Large intestine (tissue), 3 donors: ENCODE data around the gene SPRED2. TPM values are rescaled to one million over a fixed set of nuclear protein-coding genes. Genes with fewer than 3 reads are reported as not detected.

ENCODE experiments used
- DNase-seq, 2 donors: peaks; one replicate each; pipeline versions ENCODE4 v3.0.0 to v3.0.0-alpha.2; 2013
- H3K27ac ChIP-seq: one replicate; pipeline ENCODE4 v1.5.1; 2013; ENCODE audit warnings: low read length
- H3K27me3 ChIP-seq: 2 replicates; pipeline ENCODE4 v1.6.1; 2013; ENCODE audit warnings: low read length; ENCODE audit not compliant: control insufficient read depth, insufficient read depth
- H3K36me3 ChIP-seq: 2 replicates; pipeline ENCODE4 v1.6.1; 2013; ENCODE audit warnings: low read length; ENCODE audit not compliant: control insufficient read depth, insufficient read depth
- H3K4me1 ChIP-seq: one replicate; pipeline ENCODE4 v1.6.1; 2013; ENCODE audit warnings: low read length; ENCODE audit not compliant: control insufficient read depth, insufficient read depth
- H3K4me3 ChIP-seq: one replicate; pipeline ENCODE4 v1.5.1; 2013; ENCODE audit warnings: low read length
- H3K9me3 ChIP-seq: one replicate; pipeline ENCODE4 v1.6.1; 2013; ENCODE audit warnings: mild to moderate bottlenecking, low read depth, low read length, moderate library complexity; ENCODE audit not compliant: control insufficient read depth
- WGBS: methylation state at CpG from one replicate; pipeline ENCODE4 v1.1.5; 2013; ENCODE audit warnings: low lambda C conversion rate; ENCODE audit not compliant: insufficient coverage; 5-methylcytosine and 5-hydroxymethylcytosine counted together
- polyA plus RNA-seq: library from polyadenylated mRNA; unstranded; fragments of 120-200 nt; gene quantifications from one replicate; pipeline ENCODE4 v1.2.1, GENCODE V29; 2013

The SPRED2 gene
- polyA plus RNA-seq, 1 donor, result 22.4 TPM

DNA sequence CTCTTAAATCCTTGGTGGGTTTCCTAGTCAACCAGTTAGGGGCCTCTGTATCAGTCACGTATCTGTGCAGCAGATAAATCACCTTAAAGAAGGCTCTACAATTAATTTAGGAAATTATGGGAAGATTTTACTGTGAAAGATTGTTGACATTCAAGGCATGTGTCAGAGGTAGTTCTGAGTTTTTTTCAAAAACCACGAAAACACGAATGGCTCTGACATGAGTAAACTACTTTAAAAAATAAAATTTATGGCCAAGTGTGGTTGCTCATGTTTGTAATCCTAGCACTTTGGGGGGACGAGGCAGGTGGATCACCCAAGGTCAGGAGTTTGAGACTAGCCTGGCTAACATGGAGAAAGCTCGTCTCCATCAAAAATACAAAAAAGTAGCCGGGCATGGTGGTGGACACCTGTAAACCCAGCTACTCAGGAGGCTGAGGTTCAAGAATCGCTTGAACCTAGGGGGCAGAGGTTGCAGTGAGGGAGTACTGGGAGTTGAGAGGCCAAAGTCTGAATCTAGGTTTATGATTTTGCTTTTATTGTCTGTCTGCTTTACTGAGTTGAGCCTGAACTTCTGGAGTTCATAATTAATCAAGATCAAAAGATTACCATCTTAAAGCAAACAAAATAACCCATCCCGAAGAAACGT, 77.1 kb downstream of the SPRED2 start:
- Histone ChIP-seq H3K27me3 (no peaks in the 10 kb centered on the region), H3K36me3 (no peaks in the 10 kb centered on the region), H3K9me3 (no peaks in the 10 kb centered on the region), H3K4me3 (no peak overlapping the region), H3K4me1 (peaks cover 21% of the 10 kb centered on the region), H3K27ac (no peak overlapping the region)
- WGBS, result no CpG with 5 or more reads among the region's 9 CpGs
- DNase-seq, result no peak

- Histone ChIP-seq H3K9me3 (no peaks in the 10 kb centered on the region), H3K27ac (no peak overlapping the region), H3K27me3 (no peaks in the 10 kb centered on the region), H3K4me1 (peaks cover 26% of the 10 kb centered on the region), H3K4me3 (no peak overlapping the region), H3K36me3 (no peaks in the 10 kb centered on the region)
- WGBS, result 100% methylated on average over 1 of the region's 3 CpGs
- DNase-seq, result no peak
These were observed 77.6 kb downstream of the SPRED2 start for GRCh38 chr2:65354773-65355172.

DNA sequence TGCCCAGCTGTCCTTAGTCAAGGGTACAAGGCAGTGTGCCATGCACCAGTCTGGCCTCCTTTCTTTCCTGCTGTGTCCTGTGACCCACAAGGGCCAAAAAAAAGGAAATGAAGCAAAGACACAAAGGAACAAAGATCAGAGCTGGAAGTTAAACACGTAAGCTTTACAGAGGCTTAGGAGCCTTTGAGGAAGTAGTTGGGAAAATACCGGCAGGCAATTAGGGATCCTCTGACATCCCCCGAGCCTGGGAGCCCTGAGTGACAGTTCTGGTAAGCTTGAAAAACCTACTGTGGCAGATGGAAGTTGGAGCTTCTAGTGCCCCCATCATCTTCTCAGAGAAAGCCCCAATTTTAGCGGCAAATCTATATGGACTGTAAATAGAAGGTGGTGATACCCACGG, 78.5 kb downstream of the SPRED2 start:
- WGBS, result no CpG with 5 or more reads among the region's 5 CpGs
- H3K4me1 ChIP-seq, result peaks cover 28% of the 10 kb centered on the region

GRCh38 chr2:65353046-65353445, 79.4 kb downstream of the SPRED2 start:
- peaks cover 28% of the 10 kb centered on the region for H3K4me1 ChIP-seq
- no CpG with 5 or more reads among the region's 4 CpGs for WGBS
- H3K27me3 ChIP-seq, result no peaks in the 10 kb centered on the region
- H3K9me3 ChIP-seq, result no peaks in the 10 kb centered on the region
- no peak overlapping the region for H3K4me3 ChIP-seq
- no peaks in the 10 kb centered on the region for H3K36me3 ChIP-seq
- no peak for DNase-seq
- no peak overlapping the region for H3K27ac ChIP-seq

More for the DNA sequence above, 78.5 kb downstream of the SPRED2 start:
- no peaks in the 10 kb centered on the region for H3K9me3 ChIP-seq
- H3K36me3 ChIP-seq, result no peaks in the 10 kb centered on the region
- H3K27me3 ChIP-seq, result no peaks in the 10 kb centered on the region
- DNase-seq, result peak in 1 of 2 donors; percentile 64
- H3K4me3 ChIP-seq, result no peak overlapping the region
- H3K27ac ChIP-seq, result no peak overlapping the region

GRCh38 chr2:65351948-65352595, 80.3 kb downstream of the SPRED2 start:
- no peaks in the 10 kb centered on the region for H3K9me3 ChIP-seq
- peaks cover 28% of the 10 kb centered on the region for H3K4me1 ChIP-seq
- H3K27me3 ChIP-seq, result no peaks in the 10 kb centered on the region
- no peak for DNase-seq
- no peaks in the 10 kb centered on the region for H3K36me3 ChIP-seq
- WGBS, result no CpG with 5 or more reads among the region's 9 CpGs
- H3K4me3 ChIP-seq, result no peak overlapping the region
- no peak overlapping the region for H3K27ac ChIP-seq

DNA sequence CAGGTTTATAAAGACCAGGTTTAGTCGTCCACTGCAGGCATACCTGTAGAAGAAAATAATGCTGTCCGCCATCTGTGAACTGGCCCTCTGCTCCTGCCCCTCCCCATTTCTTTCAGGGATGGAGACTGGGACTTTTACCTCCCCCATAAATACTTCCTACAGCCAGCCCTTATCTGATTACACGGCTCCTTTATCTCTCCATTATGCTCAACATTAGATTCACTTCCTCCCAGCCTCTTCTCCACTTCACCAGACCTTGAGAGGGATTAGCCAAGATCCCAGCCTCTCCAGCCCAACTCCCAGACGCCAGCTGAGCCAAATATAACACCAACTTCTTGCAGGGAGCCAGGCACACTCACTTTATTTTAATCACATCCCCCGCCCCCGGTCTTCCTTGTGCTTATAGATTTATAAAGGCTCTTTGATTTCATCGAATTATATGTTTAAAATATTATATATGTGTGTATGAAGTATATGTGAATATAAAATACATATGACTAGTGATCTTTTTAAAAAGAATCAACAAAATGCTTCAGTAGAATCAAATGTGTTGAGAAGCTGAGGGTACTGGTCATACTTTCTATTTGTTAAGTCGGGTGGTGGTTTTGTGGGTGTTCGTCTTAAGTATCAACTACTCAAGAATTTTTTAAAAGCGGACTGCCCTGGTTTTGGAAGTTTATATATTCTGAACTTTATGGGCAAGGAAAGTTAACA, 81.0 kb downstream of the SPRED2 start:
- peak; percentile 33 to 62 for DNase-seq
- Histone ChIP-seq H3K9me3 (no peaks in the 10 kb centered on the region), H3K27me3 (no peaks in the 10 kb centered on the region), H3K4me3 (no peak overlapping the region), H3K4me1 (peaks cover 28% of the 10 kb centered on the region), H3K27ac (peak overlapping the region; percentile 39), H3K36me3 (no peaks in the 10 kb centered on the region)
- WGBS, result 78% methylated on average over 1 of the region's 10 CpGs

- Histone ChIP-seq H3K27ac (peak overlapping the region; percentile 39), H3K9me3 (no peaks in the 10 kb centered on the region), H3K27me3 (no peaks in the 10 kb centered on the region), H3K4me3 (no peak overlapping the region), H3K36me3 (no peaks in the 10 kb centered on the region), H3K4me1 (peaks cover 28% of the 10 kb centered on the region)
- DNase-seq, result no peak
- no CpG with 5 or more reads among the region's 6 CpGs for WGBS
These were observed 81.7 kb downstream of the SPRED2 start for GRCh38 chr2:65350651-65351056.

GRCh38 chr2:65349863-65350262, 82.5 kb downstream of the SPRED2 start:
- no peaks in the 10 kb centered on the region for H3K27me3 ChIP-seq
- no peak overlapping the region for H3K27ac ChIP-seq
- no peak overlapping the region for H3K4me3 ChIP-seq
- H3K36me3 ChIP-seq, result no peaks in the 10 kb centered on the region
- no peaks in the 10 kb centered on the region for H3K9me3 ChIP-seq
- peak; percentile 38 to 57 for DNase-seq
- peaks cover 28% of the 10 kb centered on the region for H3K4me1 ChIP-seq
- no CpG with 5 or more reads among the region's 4 CpGs for WGBS

DNA sequence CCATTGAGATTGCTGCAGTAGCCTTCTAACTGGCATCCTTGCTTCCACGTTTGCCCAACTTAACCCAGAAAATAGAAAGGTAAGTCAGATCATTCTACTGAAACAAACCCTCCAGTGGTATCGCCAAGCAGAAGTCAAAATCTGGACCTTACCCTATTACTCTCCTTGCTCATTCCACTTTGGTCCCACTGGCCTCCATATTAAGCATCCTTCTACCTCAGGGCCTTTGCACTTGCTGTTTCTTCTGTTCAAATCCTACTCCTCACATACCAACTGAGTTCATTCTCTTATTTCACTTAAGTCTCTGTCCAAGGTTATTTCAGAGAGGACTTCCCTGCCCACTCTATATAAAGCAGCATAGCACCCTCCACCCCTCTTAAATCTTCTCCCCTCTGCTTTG, 84.5 kb downstream of the SPRED2 start:
- DNase-seq, result no peak
- Histone ChIP-seq H3K27ac (no peak overlapping the region), H3K36me3 (no peaks in the 10 kb centered on the region), H3K27me3 (no peaks in the 10 kb centered on the region), H3K4me1 (peaks cover 23% of the 10 kb centered on the region), H3K9me3 (no peaks in the 10 kb centered on the region), H3K4me3 (no peak overlapping the region)
- WGBS, result 100% methylated on average over 1 of the region's 2 CpGs

- no peak for DNase-seq
- Histone ChIP-seq H3K4me3 (no peak overlapping the region), H3K9me3 (no peaks in the 10 kb centered on the region), H3K36me3 (no peaks in the 10 kb centered on the region), H3K27ac (no peak overlapping the region), H3K4me1 (peaks cover 13% of the 10 kb centered on the region), H3K27me3 (no peaks in the 10 kb centered on the region)
- no CpG with 5 or more reads among the region's 3 CpGs for WGBS
These were observed 86.8 kb downstream of the SPRED2 start for GRCh38 chr2:65345631-65346030.
